ENCODE data around the gene PLA2G4A.
"Not testable (repeated sequence)": the region's sequence is repeated elsewhere in the genome, so short reads cannot be mapped to it uniquely, and the experiment has no call there.

Gene PLA2G4A

GRCh38 chr1:186875896-186876835 is 47.4 kb downstream of the PLA2G4A start:
- no peak for DNase-seq (ENCODE audit: low spot score)

- DNase-seq (ENCODE audit: low spot score): no peak
These were observed 49.6 kb downstream of the PLA2G4A start for GRCh38 chr1:186878356-186878755.

- DNase-seq (ENCODE audit: low spot score): no peak
These were observed 52.2 kb downstream of the PLA2G4A start for GRCh38 chr1:186880982-186881381.

GRCh38 chr1:186882372-186883134 is 53.8 kb downstream of the PLA2G4A start:
- no peak for DNase-seq (ENCODE audit: low spot score)

- no peak for DNase-seq (ENCODE audit: low spot score)
These were observed 55.5 kb downstream of the PLA2G4A start for GRCh38 chr1:186884251-186884650.

GRCh38 chr1:186887203-186887602 is 58.5 kb downstream of the PLA2G4A start:
- no peak for DNase-seq (ENCODE audit: low spot score)

- no peak for DNase-seq (ENCODE audit: low spot score)
These were observed 59.6 kb downstream of the PLA2G4A start for GRCh38 chr1:186888367-186888766.

- no peak for DNase-seq (ENCODE audit: low spot score)
These were observed 64.2 kb downstream of the PLA2G4A start for GRCh38 chr1:186892936-186893335.

GRCh38 chr1:186894415-186894814 is 65.7 kb downstream of the PLA2G4A start:
- DNase-seq (ENCODE audit: low spot score): no peak

GRCh38 chr1:186896211-186896610 is 67.5 kb downstream of the PLA2G4A start:
- DNase-seq (ENCODE audit: low spot score): no peak

- DNase-seq (ENCODE audit: low spot score): no peak
These were observed 68.3 kb downstream of the PLA2G4A start for GRCh38 chr1:186897008-186897407.

- DNase-seq (ENCODE audit: low spot score): no peak
These were observed 70.8 kb downstream of the PLA2G4A start for GRCh38 chr1:186899577-186899976.

GRCh38 chr1:186899977-186900376 is 71.2 kb downstream of the PLA2G4A start:
- DNase-seq (ENCODE audit: low spot score): no peak

- DNase-seq (ENCODE audit: low spot score): no peak
These were observed 71.9 kb downstream of the PLA2G4A start for GRCh38 chr1:186900539-186901237.

- no peak for DNase-seq (ENCODE audit: low spot score)
These were observed 72.9 kb downstream of the PLA2G4A start for GRCh38 chr1:186901631-186902030.

- DNase-seq (ENCODE audit: low spot score): no peak
These were observed 74.8 kb downstream of the PLA2G4A start for GRCh38 chr1:186903374-186904136.

GRCh38 chr1:186904361-186904760 is 75.6 kb downstream of the PLA2G4A start:
- DNase-seq (ENCODE audit: low spot score): no peak

- DNase-seq (ENCODE audit: low spot score): no peak
These were observed 76.8 kb downstream of the PLA2G4A start for GRCh38 chr1:186905561-186905960.

GRCh38 chr1:186915555-186915954 is 86.8 kb downstream of the PLA2G4A start:
- DNase-seq (ENCODE audit: low spot score): no peak

- DNase-seq (ENCODE audit: low spot score): not testable (repeated sequence)
These were observed 88.5 kb downstream of the PLA2G4A start for GRCh38 chr1:186917106-186917786.

- DNase-seq (ENCODE audit: low spot score): not testable (repeated sequence)
These were observed 92.6 kb downstream of the PLA2G4A start for GRCh38 chr1:186921386-186921785.

All from D341Med (cell line).